Mesodermal cell (in vitro differentiated cells): ENCODE results near the gene LGI2.

ENCODE experiments used
- H3K27ac ChIP-seq: 2 replicates; pipeline ENCODE4 v1.7.0; 2013; ENCODE audit warnings: mild to moderate bottlenecking, low read depth, low read length, moderate library complexity; ENCODE audit not compliant: severe bottlenecking
- H3K36me3 ChIP-seq: 2 replicates; pipeline ENCODE4 v1.7.1; 2013; ENCODE audit warnings: mild to moderate bottlenecking, low read length, moderate library complexity; ENCODE audit not compliant: control insufficient read depth, insufficient read depth
- H3K4me1 ChIP-seq: one replicate; pipeline ENCODE4 v1.7.1; 2013; ENCODE audit warnings: mild to moderate bottlenecking, low read length; ENCODE audit not compliant: insufficient read depth, control insufficient read depth, poor library complexity, severe bottlenecking
- H3K4me3 ChIP-seq: 2 replicates; pipeline ENCODE4 v1.7.0; 2013; ENCODE audit warnings: low read length, control low read depth, mild to moderate bottlenecking; ENCODE audit not compliant: insufficient read depth, poor library complexity, severe bottlenecking; ENCODE audit errors: extremely low read depth
- H3K9me3 ChIP-seq: 2 replicates; pipeline ENCODE4 v1.7.1; 2013; ENCODE audit warnings: mild to moderate bottlenecking, low read length, moderate library complexity; ENCODE audit not compliant: control insufficient read depth
- WGBS, 2 experiments: methylation state at CpG; one replicate each; pipeline ENCODE4 v1.1.5; 2013; ENCODE audit warnings: missing lambda C conversion rate in 2 of 2; ENCODE audit not compliant: insufficient coverage in 2 of 2; 5-methylcytosine and 5-hydroxymethylcytosine counted together

The LGI2 gene

DNA sequence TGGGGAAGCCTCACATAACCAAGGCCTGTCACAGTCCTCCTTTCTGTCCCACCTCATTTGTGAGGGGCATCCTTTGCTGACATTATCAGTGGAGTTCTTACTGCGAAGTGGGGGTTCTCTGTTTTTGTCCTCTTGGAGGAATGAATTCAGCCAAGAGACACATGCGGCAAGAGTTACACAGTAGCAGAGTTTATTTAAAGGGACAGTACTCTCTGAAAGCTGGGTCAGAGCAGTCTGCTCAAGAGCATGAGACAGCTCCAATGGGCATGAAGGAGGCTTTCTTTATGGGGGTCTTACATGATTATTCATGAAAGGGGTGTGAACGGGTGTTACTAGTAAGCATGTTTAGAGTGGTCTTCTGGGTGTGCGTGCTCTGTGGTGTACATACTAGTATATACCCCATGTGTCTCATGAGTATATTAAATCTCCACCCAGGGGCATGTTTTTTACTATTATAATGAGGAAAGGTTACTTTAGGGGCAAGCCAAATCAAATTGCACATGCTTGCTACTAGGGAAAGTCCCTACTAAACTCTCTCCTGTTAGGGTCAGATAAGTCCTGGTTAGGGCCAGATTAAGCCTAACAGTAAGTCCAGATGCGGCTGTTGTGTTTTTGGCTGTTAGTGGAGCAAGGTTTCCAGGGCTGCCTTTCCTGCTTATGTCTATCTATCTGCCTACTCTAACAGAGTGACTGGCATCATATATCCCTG is 19.8 kb upstream of the LGI2 start:
- Histone ChIP-seq H3K4me1 (no peaks in the 10 kb centered on the region), H3K36me3 (no peaks in the 10 kb centered on the region), H3K27ac (no peak overlapping the region), H3K4me3 (no peak overlapping the region), H3K9me3 (peaks cover 12% of the 10 kb centered on the region)
- 90 to 100% methylated on average over 3 of the region's 5 CpGs for WGBS, 2 experiments

GRCh38 chr4:25043548-25043947 is 12.8 kb upstream of the LGI2 start:
- Histone ChIP-seq H3K4me3 (no peak overlapping the region), H3K9me3 (no peaks in the 10 kb centered on the region), H3K4me1 (no peaks in the 10 kb centered on the region), H3K36me3 (no peaks in the 10 kb centered on the region), H3K27ac (no peak overlapping the region)
- 90 to 95% methylated on average over 5 of the region's 5 CpGs for WGBS, 2 experiments

- WGBS, 2 experiments = 88 to 89% methylated on average over 1 to 3 of the region's 4 CpGs
- Histone ChIP-seq H3K4me1 (peaks cover 3% of the 10 kb centered on the region), H3K27ac (no peak overlapping the region), H3K9me3 (no peaks in the 10 kb centered on the region), H3K4me3 (no peak overlapping the region), H3K36me3 (no peaks in the 10 kb centered on the region)
Measured at GRCh38 chr4:25033526-25033925, 2.8 kb upstream of the LGI2 start.

DNA sequence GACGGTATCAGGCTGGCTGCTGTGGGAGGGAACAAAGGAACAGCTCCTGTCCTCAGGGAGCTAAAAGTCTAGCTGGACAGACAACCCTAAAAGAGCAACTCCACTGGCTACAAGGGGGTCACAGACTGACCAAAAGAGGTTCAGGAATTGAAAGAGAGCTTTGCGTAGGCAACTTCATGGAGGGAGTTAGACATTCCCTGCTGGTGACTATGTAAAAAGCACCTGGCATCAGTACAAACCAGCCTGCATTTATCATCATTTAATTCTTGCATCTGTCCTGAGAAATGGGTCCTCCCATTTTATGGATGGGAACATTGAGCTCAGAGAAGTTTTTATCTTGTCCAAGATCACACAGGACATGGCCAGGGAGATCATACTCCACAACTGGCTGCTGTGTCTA is 1.4 kb upstream of the LGI2 start:
- H3K27ac ChIP-seq = no peak overlapping the region
- peaks cover 3% of the 10 kb centered on the region for H3K4me1 ChIP-seq
- H3K36me3 ChIP-seq = no peaks in the 10 kb centered on the region
- 88 to 100% methylated on average over 1 to 2 of the region's 2 CpGs for WGBS, 2 experiments
- no peak overlapping the region for H3K4me3 ChIP-seq
- no peaks in the 10 kb centered on the region for H3K9me3 ChIP-seq

GRCh38 chr4:25031077-25031621 is 403 bp upstream of the LGI2 start:
- 3 to 6% methylated on average over 12 to 19 of the region's 26 CpGs for WGBS, 2 experiments
- H3K4me3 ChIP-seq = peak overlapping the region; percentile 40

GRCh38 chr4:25029479-25030276 is 1.1 kb downstream of the LGI2 start:
- Histone ChIP-seq H3K36me3 (no peaks in the 10 kb centered on the region), H3K4me3 (peak overlapping the region; percentile 40), H3K4me1 (peaks cover 3% of the 10 kb centered on the region), H3K9me3 (no peaks in the 10 kb centered on the region), H3K27ac (no peak overlapping the region)
- 37 to 53% methylated on average over 13 to 16 of the region's 19 CpGs for WGBS, 2 experiments

More at GRCh38 chr4:25031077-25031621, 403 bp upstream of the LGI2 start:
- H3K9me3 ChIP-seq = no peaks in the 10 kb centered on the region
- no peak overlapping the region for H3K27ac ChIP-seq
- H3K36me3 ChIP-seq = no peaks in the 10 kb centered on the region
- H3K4me1 ChIP-seq = peaks cover 3% of the 10 kb centered on the region

- H3K4me3 ChIP-seq = no peak overlapping the region
- peaks cover 3% of the 10 kb centered on the region for H3K4me1 ChIP-seq
- H3K9me3 ChIP-seq = no peaks in the 10 kb centered on the region
- H3K36me3 ChIP-seq = no peaks in the 10 kb centered on the region
- H3K27ac ChIP-seq = no peak overlapping the region
- WGBS, 2 experiments = 81 to 100% methylated on average over 1 to 2 of the region's 3 CpGs
Measured at GRCh38 chr4:25028851-25029250, 1.9 kb downstream of the LGI2 start.

- Histone ChIP-seq H3K36me3 (no peaks in the 10 kb centered on the region), H3K4me3 (no peak overlapping the region), H3K27ac (no peak overlapping the region), H3K4me1 (no peaks in the 10 kb centered on the region), H3K9me3 (no peaks in the 10 kb centered on the region)
- WGBS, 2 experiments = 83 to 100% methylated on average over 1 of the region's 1 CpG
Measured at GRCh38 chr4:25022766-25023165, 8.0 kb downstream of the LGI2 start.

GRCh38 chr4:25021216-25021615 is 9.5 kb downstream of the LGI2 start:
- no CpG with 5 or more reads among the region's 2 CpGs for WGBS, 2 experiments
- Histone ChIP-seq H3K27ac (no peak overlapping the region), H3K4me1 (no peaks in the 10 kb centered on the region), H3K4me3 (no peak overlapping the region), H3K36me3 (no peaks in the 10 kb centered on the region), H3K9me3 (no peaks in the 10 kb centered on the region)

DNA sequence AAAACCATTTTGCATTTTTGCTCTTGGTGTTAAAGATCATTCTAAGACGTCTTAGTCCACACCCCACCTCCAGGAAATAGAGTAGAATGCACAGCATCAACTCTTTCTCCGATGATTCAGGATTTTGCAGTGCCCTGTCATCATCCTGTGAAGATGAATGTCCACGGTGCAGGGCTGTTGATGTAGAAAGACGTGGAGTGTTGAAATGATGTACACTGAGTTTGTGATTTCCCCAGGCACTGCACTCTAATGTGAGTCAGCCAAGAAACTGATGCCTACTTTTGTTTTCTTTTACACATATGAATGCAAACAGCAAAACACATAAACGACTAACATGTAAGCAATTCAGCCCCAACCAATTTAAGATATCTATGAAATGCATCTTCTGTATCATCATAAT is 10.5 kb downstream of the LGI2 start:
- no peaks in the 10 kb centered on the region for H3K4me1 ChIP-seq
- 88 to 91% methylated on average over 4 to 5 of the region's 5 CpGs for WGBS, 2 experiments
- H3K9me3 ChIP-seq = no peaks in the 10 kb centered on the region
- H3K27ac ChIP-seq = no peak overlapping the region
- no peak overlapping the region for H3K4me3 ChIP-seq
- no peaks in the 10 kb centered on the region for H3K36me3 ChIP-seq

DNA sequence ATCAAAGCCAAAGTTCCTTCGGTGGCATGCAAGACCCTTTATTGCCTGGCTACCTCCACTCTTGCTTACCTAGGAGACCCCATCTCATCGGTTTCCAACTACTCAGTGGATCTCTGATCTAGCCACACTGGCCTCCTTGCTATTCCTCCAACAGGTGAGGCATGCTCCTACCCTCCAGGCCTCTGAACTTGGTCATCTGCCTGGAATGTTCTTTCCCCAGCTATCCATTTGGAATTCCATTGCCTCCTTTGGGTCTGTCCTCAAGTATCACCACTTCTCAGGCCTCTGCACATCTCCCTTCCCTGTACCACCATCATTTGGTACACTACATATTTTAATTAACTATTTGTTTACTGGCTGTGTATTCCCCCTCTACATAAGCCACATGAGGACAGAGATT is 11.2 kb downstream of the LGI2 start:
- no peaks in the 10 kb centered on the region for H3K4me1 ChIP-seq
- H3K36me3 ChIP-seq = no peaks in the 10 kb centered on the region
- WGBS, 2 experiments = 76 to 92% methylated on average over 2 of the region's 2 CpGs
- H3K4me3 ChIP-seq = no peak overlapping the region
- H3K9me3 ChIP-seq = no peaks in the 10 kb centered on the region
- H3K27ac ChIP-seq = no peak overlapping the region
